NCI-H446 treated with DMSO at 0.1 percent for 48 hours (cell line): ENCODE measurements around the gene ABHD11.
"Not testable (repeated sequence)": the region's sequence is repeated elsewhere in the genome, so short reads cannot be mapped to it uniquely, and the experiment has no call there.

Experiments
- DNase-seq: peaks from one replicate; lab custom pipeline; 2025; lab: John Stamatoyannopoulos, UW

Gene ABHD11

GRCh38 chr7:73742753-73743641 lies 4.4 kb upstream of the ABHD11 start:
- DNase-seq = no peak

GRCh38 chr7:73742338-73742752 lies 3.7 kb upstream of the ABHD11 start:
- no peak for DNase-seq

DNA sequence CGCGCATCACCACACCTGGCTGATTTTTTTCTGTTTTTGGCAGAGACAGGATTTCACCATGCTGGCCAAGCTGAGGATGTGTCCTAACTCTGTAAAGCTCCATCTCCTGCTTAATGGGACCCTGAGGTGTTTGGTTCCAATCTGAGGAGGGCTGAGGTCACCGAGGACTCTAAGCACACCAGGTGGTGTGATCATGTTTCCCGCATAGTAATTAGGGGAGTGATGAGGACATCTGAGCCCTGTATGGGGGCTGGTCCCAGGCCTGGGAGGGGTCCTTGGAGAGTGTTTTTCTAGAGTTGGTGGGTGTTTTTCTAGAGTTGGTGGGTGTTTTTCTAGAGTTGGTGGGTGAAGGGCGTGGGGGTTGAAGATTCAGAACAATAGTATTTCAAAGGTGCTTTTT lies 3.0 kb upstream of the ABHD11 start:
- no peak for DNase-seq

DNA sequence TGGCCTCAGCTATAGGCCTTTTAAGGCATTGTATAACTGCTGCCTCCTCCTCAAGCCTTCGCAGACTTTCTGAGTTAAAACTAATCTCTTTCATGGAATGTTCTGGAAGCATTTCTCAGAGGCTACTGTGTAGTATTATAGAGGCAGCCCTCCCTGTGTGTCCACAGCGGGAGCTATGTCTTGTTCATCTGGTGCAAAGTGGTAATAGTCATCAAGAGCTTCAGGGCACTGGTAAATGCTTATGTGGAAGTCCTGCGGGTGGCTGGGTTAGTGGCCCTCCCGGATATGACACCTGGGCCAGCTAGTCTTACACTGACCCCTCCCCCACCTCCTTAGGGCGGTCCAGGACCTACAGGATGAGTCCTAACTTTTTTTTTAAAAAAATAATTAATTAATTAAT lies 2.2 kb upstream of the ABHD11 start:
- no peak for DNase-seq

GRCh38 chr7:73740212-73740611 lies 1.6 kb upstream of the ABHD11 start:
- no peak for DNase-seq

GRCh38 chr7:73739387-73739767 lies 775 bp upstream of the ABHD11 start:
- no peak for DNase-seq

GRCh38 chr7:73738220-73738611 lies 386 bp downstream of the ABHD11 start:
- no peak for DNase-seq

DNA sequence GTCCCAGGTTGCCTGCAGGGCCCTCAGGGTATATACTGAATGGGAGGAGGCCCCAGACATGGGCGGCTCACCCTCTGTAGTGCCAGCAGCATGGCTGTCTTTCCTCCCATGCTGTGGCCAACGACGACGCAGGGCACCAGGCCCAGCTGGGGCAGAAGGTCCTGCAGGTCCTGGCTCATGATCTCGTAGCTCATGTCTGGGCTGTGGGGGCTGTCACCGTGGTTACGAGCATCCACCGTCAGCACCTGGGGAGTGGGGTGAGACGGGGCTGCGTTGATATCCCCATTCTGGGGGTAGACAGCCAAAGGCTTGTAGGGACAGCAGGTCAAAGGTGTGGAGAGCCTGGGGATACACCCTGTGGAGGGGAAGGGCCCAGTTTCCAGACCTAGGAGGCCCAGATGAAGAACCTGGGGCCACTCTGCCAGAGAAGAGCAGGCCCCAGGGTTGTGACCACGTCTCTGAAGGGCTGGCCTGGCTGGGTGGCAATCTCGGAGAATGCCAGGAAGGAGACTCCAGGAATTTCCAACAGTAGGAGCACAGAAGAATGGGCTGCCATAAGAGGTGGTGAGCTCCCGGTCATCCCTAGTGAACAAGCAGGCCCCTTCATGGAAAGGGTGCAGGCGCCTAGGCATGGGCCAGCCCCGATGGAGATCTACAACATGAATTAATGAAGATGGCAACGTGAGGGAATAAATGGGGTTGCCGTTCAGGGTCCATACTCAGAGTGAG lies 947 bp downstream of the ABHD11 start:
- no peak for DNase-seq

DNA sequence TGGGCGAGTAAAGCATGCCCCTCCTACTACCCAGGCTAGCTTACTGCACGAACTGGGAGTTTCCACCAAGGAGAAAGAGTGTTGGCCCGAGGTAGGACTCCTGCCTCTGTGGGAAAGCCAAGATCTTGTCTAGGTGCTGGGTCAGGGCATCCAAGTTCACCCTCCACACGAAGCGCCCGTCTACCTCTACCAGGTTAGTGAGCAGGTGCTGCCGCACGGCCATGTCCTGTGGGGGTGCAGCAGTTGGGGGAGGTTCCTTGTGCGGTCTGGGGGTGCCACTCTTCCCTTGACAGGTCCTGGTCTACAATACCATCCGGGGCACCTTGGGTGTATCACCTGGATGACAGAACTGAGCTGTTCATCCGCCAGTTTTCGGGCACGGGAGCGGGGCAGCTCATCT lies 1.7 kb downstream of the ABHD11 start:
- DNase-seq = no peak

- no peak for DNase-seq
These were observed 3.1 kb downstream of the ABHD11 start for GRCh38 chr7:73735528-73735905.

GRCh38 chr7:73734619-73735527 lies 3.7 kb downstream of the ABHD11 start:
- peak; percentile 17 for DNase-seq

DNA sequence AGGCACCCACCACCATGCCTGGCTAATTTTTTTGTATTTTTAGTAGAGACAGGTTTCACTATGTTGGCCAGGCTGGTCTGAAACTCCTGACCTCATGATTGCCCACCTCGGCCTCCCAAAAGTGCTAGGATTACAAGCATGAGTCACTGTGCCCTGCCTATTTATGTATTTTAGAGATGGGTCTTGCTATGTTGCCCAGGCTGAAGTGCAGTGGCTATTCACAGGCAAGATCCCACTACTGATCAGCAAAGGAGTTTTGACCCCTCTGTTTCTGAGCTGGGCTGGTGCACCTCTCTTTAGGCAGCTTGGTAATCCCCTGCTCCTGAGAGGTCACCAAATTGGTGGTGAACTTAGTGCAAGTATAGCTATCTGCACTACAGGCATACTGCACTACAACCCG lies 6.2 kb downstream of the ABHD11 start:
- DNase-seq = no peak

DNA sequence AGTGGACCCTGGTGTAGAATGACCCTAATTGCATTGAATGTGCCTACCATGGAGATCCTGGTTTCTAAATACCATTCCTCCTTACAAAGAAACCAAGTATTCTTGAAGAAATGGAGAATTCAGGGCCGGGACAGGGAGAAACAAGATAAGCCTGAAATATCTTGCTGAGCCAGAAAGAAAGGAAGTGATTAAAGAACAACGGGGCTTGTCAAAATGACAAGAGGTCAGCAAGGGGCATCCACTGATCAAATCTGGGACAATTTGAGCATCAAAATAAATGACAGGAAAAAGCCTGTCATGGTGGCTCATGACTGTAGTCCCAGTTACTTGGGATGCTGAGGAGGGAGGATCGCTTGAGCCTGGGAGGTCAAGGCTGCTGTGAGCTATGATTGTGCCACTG lies 8.1 kb downstream of the ABHD11 start:
- no peak for DNase-seq

DNA sequence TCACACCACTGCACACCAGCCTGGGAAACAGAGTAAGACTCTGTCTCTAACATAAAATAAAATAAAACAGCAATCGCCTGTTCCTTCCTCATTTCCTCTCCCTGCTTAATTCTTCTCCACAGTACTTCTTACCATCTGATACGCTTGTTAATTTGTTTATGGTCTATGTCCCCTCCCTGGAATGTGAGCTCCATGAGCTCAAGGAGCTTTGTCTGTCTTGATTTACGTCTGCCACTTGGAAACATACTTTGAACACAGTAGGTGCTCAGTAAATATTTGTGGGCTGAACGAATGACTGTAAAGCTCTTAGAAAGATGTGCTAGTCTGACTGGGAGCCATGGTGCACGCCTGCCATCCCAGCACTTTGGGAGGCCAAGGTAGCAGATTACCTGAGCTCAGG lies 10.1 kb downstream of the ABHD11 start:
- DNase-seq = no peak

DNA sequence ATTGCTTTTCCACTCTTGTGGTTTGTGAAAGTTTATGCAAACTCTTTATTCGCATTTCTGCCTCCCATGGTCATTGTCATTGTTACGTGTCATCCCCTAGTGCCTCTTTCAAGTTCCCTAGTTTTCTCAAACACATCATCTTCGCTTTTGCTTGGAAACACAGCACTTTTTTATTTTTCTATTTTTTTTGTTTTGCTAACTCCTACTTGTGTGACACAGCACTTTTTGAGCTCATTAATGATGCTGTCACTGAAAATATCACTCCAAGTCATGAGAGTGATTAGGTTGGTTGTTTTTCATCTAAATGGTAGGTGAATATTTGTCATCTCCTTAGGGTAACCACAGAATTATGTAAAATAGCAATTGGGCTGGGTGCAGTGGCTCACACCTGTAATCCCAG lies 10.7 kb downstream of the ABHD11 start:
- no peak for DNase-seq

GRCh38 chr7:73726083-73726466 lies 12.5 kb downstream of the ABHD11 start:
- no peak for DNase-seq

DNA sequence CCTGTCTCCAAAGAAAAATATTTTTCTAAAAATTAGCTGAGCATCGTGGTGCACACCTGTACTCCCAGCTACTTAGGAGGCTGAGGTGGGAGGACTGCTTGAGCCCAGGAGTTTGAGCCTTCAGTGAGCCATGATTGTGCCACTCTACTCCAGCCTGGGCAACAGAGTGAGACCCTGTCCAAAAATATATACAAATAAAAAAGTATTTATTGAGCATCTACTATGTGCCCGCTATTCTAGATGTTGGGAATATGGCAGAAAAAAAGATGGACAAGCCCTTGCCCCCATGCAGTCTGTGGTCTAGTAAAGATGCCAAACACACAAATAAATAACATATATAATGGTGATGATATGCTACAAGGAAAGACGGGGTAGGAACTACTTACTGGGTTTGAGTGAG lies 14.8 kb downstream of the ABHD11 start:
- DNase-seq = no peak

DNA sequence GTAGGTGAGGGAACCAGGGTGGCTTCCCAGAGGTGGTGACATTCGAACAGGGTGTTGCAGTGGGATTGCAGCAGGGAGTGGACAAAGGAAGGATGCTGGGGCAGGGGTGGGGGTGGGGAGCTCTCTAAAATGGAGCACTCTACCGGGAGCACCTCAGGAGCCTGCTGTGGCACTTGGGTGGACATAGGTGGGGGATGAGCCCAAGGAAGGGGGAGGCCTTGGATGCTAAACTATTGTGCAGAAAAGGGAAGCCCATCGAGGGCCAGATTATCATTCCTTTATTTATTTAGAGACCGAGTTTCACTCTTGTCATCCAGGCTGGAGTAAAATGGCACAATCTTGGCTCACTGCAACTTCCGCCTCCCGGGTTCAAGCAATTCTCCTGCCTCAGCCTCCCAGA lies 15.8 kb downstream of the ABHD11 start:
- no peak for DNase-seq

DNA sequence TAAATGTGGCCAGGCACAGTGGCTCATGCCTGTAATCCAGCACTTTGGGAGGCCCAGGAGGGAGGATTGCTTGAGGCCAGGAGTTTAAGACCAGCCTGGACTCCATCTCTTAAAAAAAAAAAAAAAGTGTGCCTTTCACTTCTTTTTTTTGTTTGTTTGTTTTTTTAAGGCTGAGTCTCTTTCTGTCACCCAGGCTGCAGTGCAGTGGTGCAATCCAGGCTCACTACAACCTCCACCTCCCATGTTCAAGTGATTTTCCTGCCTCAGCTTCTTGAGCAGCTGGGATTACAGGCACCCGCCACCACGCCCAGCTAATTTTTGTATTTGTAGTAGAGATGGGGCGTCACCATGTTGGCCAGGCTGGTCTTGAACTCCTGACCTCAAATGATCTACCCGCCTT lies 16.4 kb downstream of the ABHD11 start:
- DNase-seq = not testable (repeated sequence)

- DNase-seq = peak; percentile 97
These were observed 17.2 kb downstream of the ABHD11 start for GRCh38 chr7:73721377-73721817.

DNA sequence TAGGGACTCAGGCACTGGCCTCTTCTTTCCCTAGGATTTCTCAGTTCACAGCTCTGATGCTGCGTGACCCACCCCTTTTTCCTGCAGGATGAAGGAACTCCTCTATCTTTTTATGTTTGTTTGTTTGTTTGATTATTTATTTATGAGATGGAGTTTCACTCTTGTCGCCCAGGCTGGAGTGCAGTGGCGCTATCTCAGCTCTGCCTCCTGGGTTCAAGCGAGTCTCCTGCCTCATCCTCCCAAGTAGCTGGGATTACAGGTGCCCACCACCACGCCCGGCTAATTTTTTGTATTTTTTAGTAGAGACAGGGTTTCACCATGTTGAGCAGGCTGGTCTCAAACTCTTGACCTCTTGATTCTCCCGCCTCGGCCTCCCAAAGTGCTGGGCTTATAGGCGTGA lies 18.2 kb downstream of the ABHD11 start:
- not testable (repeated sequence) for DNase-seq

GRCh38 chr7:73719806-73720169 lies 18.8 kb downstream of the ABHD11 start:
- DNase-seq = no peak
